ENCODE measurements around the gene NUP93.

Gene NUP93

DNA sequence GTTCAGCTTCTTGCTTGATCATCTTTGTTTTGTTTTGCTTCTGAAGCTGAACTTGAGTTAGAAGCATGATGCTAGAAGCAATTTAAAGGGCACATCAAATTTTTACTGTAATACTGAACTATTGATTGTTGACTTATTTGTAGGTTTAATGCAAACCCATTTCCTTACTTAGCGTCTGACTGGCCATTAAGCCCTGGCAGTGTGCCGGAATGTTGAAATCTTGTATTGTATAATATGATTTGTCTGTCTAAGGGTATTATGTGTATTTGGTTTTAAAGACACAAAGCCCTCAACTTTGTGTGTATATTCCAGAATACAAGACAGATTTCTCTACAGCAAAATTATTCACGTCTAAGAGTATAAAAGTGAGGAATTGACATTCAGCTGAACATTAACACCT lies 39.7 kb downstream of the NUP93 start:
- no peak for TF ChIP-seq CTCF (conservative IDR thresholded peaks at IDR 0.05; ENCODE audit: low read depth)
- POLR2A ChIA-PET (ENCODE audit: low non-redundant PET) = no interaction called here
- DNase-seq (ENCODE audit: low spot score) = no peak
- CTCF ChIA-PET = interaction anchor here (0.5 to 0.8 kb wide), 2 partner anchors 9 to 24 kb away, joined by 3 to 5 read pairs; no protein-coding TSS in a partner anchor
- H3K27ac ChIP-seq = no peak overlapping the region

GRCh38 chr16:56771558-56772279 lies 41.8 kb downstream of the NUP93 start:
- H3K27ac ChIP-seq = no peak overlapping the region
- ChIA-PET POLR2A (ENCODE audit: low non-redundant PET) (no interaction called here), CTCF (interaction anchor here (0.6 to 0.8 kb wide), 2 partner anchors 24 to 195 kb away, joined by 3 read pairs; no protein-coding TSS in a partner anchor)
- no peak for TF ChIP-seq CTCF (conservative IDR thresholded peaks at IDR 0.05; ENCODE audit: low read depth)
- no peak for DNase-seq (ENCODE audit: low spot score)

DNA sequence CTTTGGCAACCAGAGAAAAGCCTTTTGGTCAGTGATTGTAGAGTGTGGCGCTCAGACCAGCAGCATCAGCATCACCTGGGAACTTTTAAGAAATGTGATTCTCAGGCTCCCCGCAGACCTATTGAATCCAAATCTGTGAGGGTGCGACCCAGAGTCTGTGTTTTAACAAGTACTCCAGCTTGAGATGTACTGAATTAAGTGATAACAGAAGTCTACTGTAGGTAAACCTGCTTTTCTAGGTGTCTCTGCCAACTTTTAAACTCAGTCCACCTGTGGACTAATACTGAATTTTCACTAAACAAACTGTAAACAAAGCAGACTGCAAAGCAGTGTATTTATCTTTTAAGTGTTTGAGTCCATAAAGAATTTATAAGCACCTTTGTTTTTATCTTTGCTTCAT lies 43.6 kb downstream of the NUP93 start:
- no peak for TF ChIP-seq CTCF (conservative IDR thresholded peaks at IDR 0.05; ENCODE audit: low read depth)
- H3K27ac ChIP-seq = no peak overlapping the region
- no peak for DNase-seq (ENCODE audit: low spot score)
- ChIA-PET CTCF (no interaction called here), POLR2A (ENCODE audit: low non-redundant PET) (no interaction called here)

- no peak for TF ChIP-seq CTCF (conservative IDR thresholded peaks at IDR 0.05; ENCODE audit: low read depth)
- H3K27ac ChIP-seq = no peak overlapping the region
- POLR2A ChIA-PET (ENCODE audit: low non-redundant PET) = no interaction called here
- no peak for DNase-seq (ENCODE audit: low spot score)
- CTCF ChIA-PET = interaction anchor here (0.6 kb wide), 1 partner anchor 27 kb away, joined by 4 read pairs; no protein-coding TSS in a partner anchor
These were observed 44.2 kb downstream of the NUP93 start for GRCh38 chr16:56774016-56774680.

DNA sequence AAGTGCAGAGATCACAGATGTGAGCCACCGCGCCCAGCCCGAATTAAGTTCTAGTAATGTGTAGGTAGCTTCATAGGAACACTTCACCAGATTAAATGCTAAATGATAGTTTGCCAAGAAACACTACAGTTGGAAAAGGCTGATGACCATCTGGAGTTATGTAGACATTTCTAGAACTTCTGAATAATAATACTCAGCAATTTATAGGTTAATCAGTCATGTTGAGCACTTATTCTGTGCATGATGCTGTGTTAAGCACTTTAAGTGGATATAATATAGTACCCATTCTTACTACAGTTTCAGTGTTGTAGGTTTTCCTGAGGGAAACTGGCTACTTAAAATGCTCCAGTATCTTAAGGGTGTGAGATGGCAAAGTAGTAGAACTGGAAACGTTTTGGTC lies 45.2 kb downstream of the NUP93 start:
- CTCF ChIA-PET = no interaction called here
- POLR2A ChIA-PET (ENCODE audit: low non-redundant PET) = no interaction called here
- no peak for TF ChIP-seq CTCF (conservative IDR thresholded peaks at IDR 0.05; ENCODE audit: low read depth)
- no peak overlapping the region for H3K27ac ChIP-seq
- DNase-seq (ENCODE audit: low spot score) = no peak

GRCh38 chr16:56776562-56776961 lies 46.6 kb downstream of the NUP93 start:
- POLR2A ChIA-PET (ENCODE audit: low non-redundant PET) = no interaction called here
- H3K27ac ChIP-seq = no peak overlapping the region
- CTCF ChIA-PET = no interaction called here
- TF ChIP-seq CTCF (conservative IDR thresholded peaks at IDR 0.05; ENCODE audit: low read depth) = no peak
- peak; percentile 35 for DNase-seq (ENCODE audit: low spot score)

Measured in RWPE1 (cell line).